Measurements from ENCODE around the gene KCNQ2.

KCNQ2 gene

DNA sequence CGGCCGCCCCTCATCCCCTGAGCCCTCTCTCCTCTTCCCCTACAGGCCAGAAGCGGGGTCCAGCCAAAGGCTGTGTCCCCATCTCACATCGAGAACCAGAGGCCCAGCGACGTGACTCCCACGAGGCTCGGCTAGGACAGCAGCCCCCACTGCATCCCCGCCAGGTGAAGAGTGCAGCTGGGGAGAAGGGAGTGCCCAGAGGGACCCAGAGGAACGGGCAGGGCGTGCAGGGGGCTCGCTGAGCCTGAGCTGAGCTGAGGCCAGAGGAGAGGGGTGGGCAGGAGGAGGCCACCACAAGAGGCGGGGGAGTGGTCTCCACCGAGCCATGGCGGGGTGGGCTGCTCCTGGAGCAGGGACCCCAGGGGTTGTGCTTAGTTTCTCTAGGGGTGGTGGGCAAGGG lies 32.6 kb downstream of the KCNQ2 start:
- in situ Hi-C loops (cut with HindIII; ENCODE audit: low sequenced_read_pairs), result no loop called here
- TF ChIP-seq, protein P1, sequence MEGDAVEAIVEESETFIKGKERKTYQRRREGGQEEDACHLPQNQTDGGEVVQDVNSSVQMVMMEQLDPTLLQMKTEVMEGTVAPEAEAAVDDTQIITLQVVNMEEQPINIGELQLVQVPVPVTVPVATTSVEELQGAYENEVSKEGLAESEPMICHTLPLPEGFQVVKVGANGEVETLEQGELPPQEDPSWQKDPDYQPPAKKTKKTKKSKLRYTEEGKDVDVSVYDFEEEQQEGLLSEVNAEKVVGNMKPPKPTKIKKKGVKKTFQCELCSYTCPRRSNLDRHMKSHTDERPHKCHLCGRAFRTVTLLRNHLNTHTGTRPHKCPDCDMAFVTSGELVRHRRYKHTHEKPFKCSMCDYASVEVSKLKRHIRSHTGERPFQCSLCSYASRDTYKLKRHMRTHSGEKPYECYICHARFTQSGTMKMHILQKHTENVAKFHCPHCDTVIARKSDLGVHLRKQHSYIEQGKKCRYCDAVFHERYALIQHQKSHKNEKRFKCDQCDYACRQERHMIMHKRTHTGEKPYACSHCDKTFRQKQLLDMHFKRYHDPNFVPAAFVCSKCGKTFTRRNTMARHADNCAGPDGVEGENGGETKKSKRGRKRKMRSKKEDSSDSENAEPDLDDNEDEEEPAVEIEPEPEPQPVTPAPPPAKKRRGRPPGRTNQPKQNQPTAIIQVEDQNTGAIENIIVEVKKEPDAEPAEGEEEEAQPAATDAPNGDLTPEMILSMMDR (IDR thresholded peaks at IDR 0.05; ENCODE audit: low read depth, low read length, missing control alignments), result no peak
- DNase-seq (ENCODE audit: low read depth), result no peak
- H3K4me3 ChIP-seq (ENCODE audit: low read depth, low read length), result no peak overlapping the region

DNA sequence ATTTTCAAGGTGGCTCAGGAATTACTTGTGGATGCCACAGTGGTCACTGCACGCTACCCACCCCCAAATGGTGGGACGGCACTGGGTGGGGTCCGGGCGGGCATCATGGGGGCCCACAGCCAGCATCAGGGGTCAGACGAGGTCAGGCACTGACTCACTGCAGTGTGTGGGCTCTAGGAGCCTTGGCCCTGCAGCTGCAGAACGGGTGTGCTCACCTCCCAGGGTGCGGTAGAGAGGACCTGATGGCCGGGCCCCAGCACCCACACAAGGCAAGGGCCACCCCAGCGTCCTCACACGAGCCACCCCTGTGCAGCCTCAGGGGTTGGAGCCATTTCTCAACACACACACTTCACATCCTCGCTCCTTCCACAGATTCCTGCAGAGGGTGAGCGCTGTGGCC lies 34.3 kb downstream of the KCNQ2 start:
- DNase-seq (ENCODE audit: low read depth), result no peak
- TF ChIP-seq, protein P1 (IDR thresholded peaks at IDR 0.05; ENCODE audit: low read depth, low read length, missing control alignments), result no peak
- in situ Hi-C loops (cut with HindIII; ENCODE audit: low sequenced_read_pairs), result no loop called here
- no peak overlapping the region for H3K4me3 ChIP-seq (ENCODE audit: low read depth, low read length)

DNA sequence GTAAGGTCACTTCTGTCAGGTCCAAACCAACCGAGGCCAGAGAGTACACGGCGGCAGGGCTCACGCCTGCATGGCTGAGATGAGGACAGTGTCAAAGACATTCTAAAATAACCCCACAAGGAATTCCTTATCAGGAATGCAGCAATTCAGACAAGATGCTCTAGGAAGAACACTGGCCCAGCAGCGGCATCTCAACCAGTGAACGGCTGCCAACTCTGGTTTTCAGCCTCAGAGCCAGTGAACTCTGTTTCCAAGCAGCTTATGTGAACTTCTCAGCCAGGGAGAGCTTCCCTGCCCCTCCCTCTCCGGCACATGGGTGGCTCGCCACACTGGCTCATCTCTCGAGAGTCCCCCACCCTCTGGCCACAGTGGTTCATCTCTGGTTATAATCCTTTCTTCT lies 36.9 kb downstream of the KCNQ2 start:
- DNase-seq (ENCODE audit: low read depth), result no peak
- in situ Hi-C loops (cut with HindIII; ENCODE audit: low sequenced_read_pairs), result no loop called here
- no peak overlapping the region for H3K4me3 ChIP-seq (ENCODE audit: low read depth, low read length)
- TF ChIP-seq, protein P1 (IDR thresholded peaks at IDR 0.05; ENCODE audit: low read depth, low read length, missing control alignments), result no peak

DNA sequence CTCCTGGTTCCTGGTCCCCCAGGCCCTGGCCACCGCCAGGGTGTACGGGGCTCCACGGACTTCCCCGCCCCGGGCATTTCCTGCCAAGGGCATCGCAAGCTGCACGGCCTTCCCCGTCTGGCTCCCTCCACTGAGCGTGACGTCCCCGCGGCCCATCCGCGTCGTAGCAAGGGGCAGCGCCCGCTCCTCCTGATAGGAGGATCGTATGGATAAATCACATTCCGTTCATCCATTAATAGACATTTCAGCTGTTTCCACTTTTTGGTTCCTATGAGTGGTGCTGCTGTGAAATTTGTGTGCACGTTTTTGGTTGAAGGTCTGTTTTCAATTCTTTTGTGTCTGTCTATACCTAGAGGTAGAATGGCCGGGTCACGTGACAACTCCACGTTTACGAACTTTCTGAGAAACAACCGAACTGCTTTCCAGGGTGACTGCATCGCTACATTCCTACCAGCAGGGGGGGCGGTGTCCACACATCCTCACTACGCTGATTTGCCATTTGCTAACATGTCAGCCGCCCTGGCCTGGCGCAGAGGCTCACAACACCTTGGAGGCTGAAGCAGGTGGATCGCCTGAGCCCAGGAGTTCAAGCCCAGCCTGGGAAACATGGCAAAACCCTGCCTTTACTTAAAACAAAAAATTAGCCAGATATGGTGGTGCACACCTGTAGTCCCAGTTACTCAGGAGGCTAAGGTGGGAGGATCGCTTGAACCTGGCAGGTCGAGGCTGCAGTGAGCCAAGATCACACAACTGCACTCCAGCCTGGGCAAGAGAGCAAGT lies 37.7 kb downstream of the KCNQ2 start:
- TF ChIP-seq, protein P1 (IDR thresholded peaks at IDR 0.05; ENCODE audit: low read depth, low read length, missing control alignments), result peak; percentile 43
- in situ Hi-C loops (cut with HindIII; ENCODE audit: low sequenced_read_pairs), result no loop called here
- H3K4me3 ChIP-seq (ENCODE audit: low read depth, low read length), result no peak overlapping the region
- DNase-seq (ENCODE audit: low read depth), result no peak

DNA sequence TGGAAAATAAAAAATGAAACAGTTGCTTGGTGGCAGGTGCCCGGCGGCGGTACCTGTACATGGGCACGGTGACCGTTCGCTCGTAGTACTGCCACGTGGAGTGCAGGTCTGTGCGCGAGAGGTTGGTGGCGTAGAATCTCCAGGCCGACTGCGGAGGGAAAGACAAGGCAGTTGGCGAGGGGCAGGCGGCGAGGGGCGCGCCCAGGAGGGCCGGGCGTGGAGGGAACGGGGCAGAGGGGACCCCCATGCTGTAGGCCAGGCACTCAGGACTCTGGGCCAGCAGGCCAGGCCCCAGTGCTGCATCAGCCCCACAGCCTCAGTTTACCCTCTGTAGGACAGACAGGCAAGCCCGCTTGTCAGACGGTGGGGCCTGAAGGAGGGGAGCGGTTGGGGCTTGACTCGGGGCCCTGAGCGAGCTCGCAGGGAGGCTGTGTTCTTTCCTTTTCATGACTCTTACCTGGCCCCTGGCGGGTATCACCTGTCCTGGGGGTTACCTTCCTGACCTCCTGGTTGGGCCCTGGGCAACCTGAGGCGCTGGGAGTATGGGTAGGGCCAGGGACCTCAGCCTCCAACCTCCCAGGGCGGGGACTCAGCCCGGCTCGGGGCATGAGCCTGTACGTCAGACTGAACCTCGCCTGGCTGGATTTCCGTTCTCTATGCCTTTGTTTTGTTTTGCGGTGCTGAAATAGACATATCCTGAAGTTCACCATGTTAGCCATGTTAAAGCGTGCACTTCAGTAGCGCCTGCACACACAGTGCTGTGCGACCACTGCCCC lies 38.5 kb downstream of the KCNQ2 start:
- H3K4me3 ChIP-seq (ENCODE audit: low read depth, low read length), result no peak overlapping the region
- in situ Hi-C loops (cut with HindIII; ENCODE audit: low sequenced_read_pairs), result no loop called here
- DNase-seq (ENCODE audit: low read depth), result no peak
- TF ChIP-seq, protein P1 (IDR thresholded peaks at IDR 0.05; ENCODE audit: low read depth, low read length, missing control alignments), result no peak

DNA sequence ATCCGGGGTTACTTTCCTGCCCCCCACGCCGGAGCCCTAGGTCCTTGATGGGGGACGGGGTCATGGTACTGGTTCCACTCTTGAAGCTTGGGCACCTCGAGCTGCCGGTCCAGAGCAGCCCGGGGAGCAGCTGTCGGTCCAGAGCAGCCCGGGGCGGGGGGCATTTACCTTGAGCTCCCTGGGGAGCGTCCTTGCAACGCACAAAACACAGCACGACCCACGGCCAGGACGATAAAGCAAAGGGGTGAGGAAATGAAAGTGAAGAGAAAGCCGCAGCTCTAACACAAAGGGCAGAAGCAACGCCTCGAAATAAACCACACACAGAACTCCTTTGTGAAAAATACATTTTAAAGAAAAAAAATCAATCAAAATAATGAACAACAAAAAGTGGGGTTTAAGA lies 39.1 kb downstream of the KCNQ2 start:
- TF ChIP-seq, protein P1 (IDR thresholded peaks at IDR 0.05; ENCODE audit: low read depth, low read length, missing control alignments), result no peak
- no peak overlapping the region for H3K4me3 ChIP-seq (ENCODE audit: low read depth, low read length)
- in situ Hi-C loops (cut with HindIII; ENCODE audit: low sequenced_read_pairs), result no loop called here
- DNase-seq (ENCODE audit: low read depth), result no peak

All from astrocyte of the cerebellum (primary cell).